HCT116 (cell line): ENCODE data around the gene ABCA8. TPM values are rescaled to one million over a fixed set of nuclear protein-coding genes. Genes with fewer than 3 reads are reported as not detected.

Experiments used
- ATAC-seq: fragments of 200-7000 bp; cut with Tn5 transposase; 2 replicates; pipeline ENCODE4 v1.9.1; 2020; ENCODE audit warnings: mild to moderate bottlenecking, moderate library complexity
- BruUV-seq: library from RNA; stranded (reverse); fragments of 400-500 nt; replicated peaks from 2 replicates; lab custom pipeline; 2021; lab: Mats Ljungman, UMichigan
- CTCF ChIA-PET: fragments of 300-600 bp; sonication (Branson Sonifier 250); formaldehyde crosslinking; loops from one replicate; lab custom pipeline; 2021; ENCODE audit warnings: antibody characterized with exemption; lab: Charles Lee
- POLR2A ChIA-PET: fragments of 300-600, 350-600 bp; sonication (Branson Sonifier 250); formaldehyde crosslinking; loops from one replicate; lab custom pipeline; 2021; ENCODE audit warnings: antibody characterized with exemption; lab: Charles Lee
- RAD21 ChIA-PET, 2 experiments: fragments of 300-600 bp; sonication (Branson Sonifier 250); formaldehyde crosslinking; loops; one replicate each; lab custom pipeline; 2023; ENCODE audit warnings: low total read pairs in 2 of 2; ENCODE audit not compliant: uncharacterized antibody in 2 of 2, unreplicated experiment in 2 of 2, low non-redundant PET in 1 of 2; lab: Charles Lee
- DNase-seq: peaks from one replicate; pipeline ENCODE4 v3.0.0-alpha.2; 2010; ENCODE audit warnings: low read depth, low spot score
- H2AFZ ChIP-seq: fragments of 200-600 bp; shearing (Covaris generic), sonication (generic); 2 replicates; pipeline ENCODE4 v1.6.1; 2017; ENCODE audit warnings: low read depth, mixed run types, mixed read lengths, antibody characterized with exemption, low read length; ENCODE audit not compliant: poor library complexity, severe bottlenecking
- H3K27ac ChIP-seq: 2 replicates; pipeline ENCODE4 v1.5.1; 2012; ENCODE audit warnings: low read depth, low read length
- H3K27me3 ChIP-seq: fragments of 200-600 bp; sonication (generic); 2 replicates; pipeline ENCODE4 v1.6.1; 2016; ENCODE audit warnings: mixed run types, low read length, mixed read lengths; ENCODE audit not compliant: insufficient read depth
- H3K36me3 ChIP-seq, 2 experiments: fragments of 200-500 bp in 1 of 2; fragments of 200-600 bp in 1 of 2; sonication (Bioruptor generic) in 1 of 2; sonication (generic) in 1 of 2; 2 replicates each; pipeline versions ENCODE4 v1.5.1 to v1.6.1; 2014 to 2016; ENCODE audit warnings: low read length in 2 of 2, inconsistent platforms in 1 of 2, mixed read lengths in 1 of 2, mixed run types in 1 of 2; ENCODE audit not compliant: insufficient read depth in 2 of 2, control insufficient read depth in 1 of 2
- H3K4me1 ChIP-seq, 2 experiments: fragments of 200-600 bp in 1 of 2; sonication (generic) in 1 of 2; 2 replicates each; pipeline versions ENCODE4 v1.5.1 to v1.6.1; 2012 to 2017; ENCODE audit warnings: low read length in 2 of 2, inconsistent platforms in 1 of 2, mild to moderate bottlenecking in 1 of 2, mixed read lengths in 1 of 2, mixed run types in 1 of 2, moderate library complexity in 1 of 2; ENCODE audit not compliant: insufficient read depth in 2 of 2, control insufficient read depth in 1 of 2
- H3K4me2 ChIP-seq: fragments of 200-600 bp; sonication (generic); 2 replicates; pipeline ENCODE4 v1.6.1; 2017; ENCODE audit warnings: mixed run types, low read length, mixed read lengths
- H3K4me3 ChIP-seq, 2 experiments: fragments of 200-600 bp in 1 of 2; sonication (generic) in 1 of 2; replicated peaks in 1 of 2; 2 replicates each; pipeline ENCODE4 v1.5.1; 2011 to 2016; ENCODE audit warnings: low read length in 2 of 2, control low read depth in 1 of 2, low read depth in 1 of 2, mild to moderate bottlenecking in 1 of 2, mixed read lengths in 1 of 2, mixed run types in 1 of 2
- H3K79me2 ChIP-seq: fragments of 200-600 bp; sonication (generic); 2 replicates; pipeline ENCODE4 v1.6.1; 2017; ENCODE audit warnings: mild to moderate bottlenecking, mixed run types, low read length, moderate library complexity, mixed read lengths; ENCODE audit not compliant: insufficient read depth
- H3K9ac ChIP-seq: fragments of 200-600 bp; sonication (generic); 2 replicates; pipeline ENCODE4 v1.6.1; 2016; ENCODE audit warnings: low read length, mixed read lengths
- H3K9me2 ChIP-seq: fragments of 200-600 bp; sonication (generic), shearing (Covaris generic); 2 replicates; pipeline ENCODE4 v1.6.1; 2017; ENCODE audit warnings: mixed run types, mild to moderate bottlenecking, moderate library complexity; ENCODE audit not compliant: insufficient read depth
- H3K9me3 ChIP-seq, 2 experiments: fragments of 200-500 bp in 1 of 2; fragments of 200-600 bp in 1 of 2; sonication (Bioruptor generic) in 1 of 2; sonication (generic) in 1 of 2; 2 replicates each; pipeline ENCODE4 v1.6.1; 2014 to 2017; ENCODE audit warnings: low read length in 2 of 2, mixed read lengths in 2 of 2, inconsistent platforms in 1 of 2, low read depth in 1 of 2, mild to moderate bottlenecking in 1 of 2, mixed run types in 1 of 2, moderate library complexity in 1 of 2; ENCODE audit not compliant: control insufficient read depth in 1 of 2, insufficient read depth in 1 of 2
- H4K20me1 ChIP-seq: fragments of 200-600 bp; sonication (generic), shearing (Covaris generic); 2 replicates; pipeline ENCODE4 v1.6.1; 2017; ENCODE audit warnings: mixed run types, mild to moderate bottlenecking, moderate library complexity; ENCODE audit not compliant: insufficient read depth
- ATF3 ChIP-seq: IDR thresholded peaks from 2 replicates; pipeline ENCODE4 v1.6.1; 2012
- CBX3 ChIP-seq: IDR thresholded peaks from 2 replicates; pipeline ENCODE4 v1.6.1; 2012; ENCODE audit warnings: low read depth
- CEBPB ChIP-seq: IDR thresholded peaks from 2 replicates; pipeline ENCODE4 v1.6.1; 2012; ENCODE audit warnings: low read depth
- ELF1 ChIP-seq: IDR thresholded peaks from 2 replicates; pipeline ENCODE4 v1.6.1; 2012; ENCODE audit warnings: low read depth, borderline replicate concordance
- EZH2phosphoT487 ChIP-seq: fragments of 200-600 bp; IDR thresholded peaks from 2 replicates; pipeline ENCODE4 v1.6.1; 2018; ENCODE audit warnings: antibody characterized with exemption, borderline replicate concordance
- JUND ChIP-seq: IDR thresholded peaks from 2 replicates; pipeline ENCODE4 v1.6.1; 2012
- POLR2A ChIP-seq: IDR thresholded peaks from 2 replicates; pipeline ENCODE4 v1.7.0; 2011; ENCODE audit warnings: borderline replicate concordance; ENCODE audit not compliant: insufficient read depth, insufficient read length; ENCODE audit errors: extremely low read depth
- POLR2AphosphoS5 ChIP-seq: IDR thresholded peaks from 2 replicates; pipeline ENCODE4 v1.6.1; 2011; ENCODE audit warnings: mild to moderate bottlenecking, low read depth, low read length, moderate library complexity
- RAD21 ChIP-seq: IDR thresholded peaks from 2 replicates; pipeline ENCODE4 v1.6.1; 2012; ENCODE audit warnings: low read depth, mild to moderate bottlenecking
- SIN3A ChIP-seq: IDR thresholded peaks from 2 replicates; pipeline ENCODE4 v1.6.1; 2012; ENCODE audit warnings: low read depth
- ZNF274 ChIP-seq: fragments of 200-500 bp; sonication (Bioruptor generic); IDR thresholded peaks from 2 replicates; pipeline ENCODE4 v1.6.1; 2014; ENCODE audit warnings: mild to moderate bottlenecking, low read depth, low read length, inconsistent platforms
- intact Hi-C: fragments of 100-400 bp; cut with micrococcal nuclease; formaldehyde crosslinking; loops from 2 replicates; pipeline ENCODE4 v1.10.0; 2022
- total RNA-seq: library from RNA; stranded (reverse); gene quantifications from one replicate; pipeline ENCODE4 v1.2.1, GENCODE V29; 2021; ENCODE audit not compliant: unreplicated experiment
- TF ChIP-seq, protein P1 (sequence below): IDR thresholded peaks from 2 replicates; pipeline ENCODE4 v1.6.1; 2012; ENCODE audit warnings: low read depth
- TF ChIP-seq, protein P2 (sequence below): IDR thresholded peaks from 2 replicates; pipeline ENCODE4 v1.6.1; 2012
- TF ChIP-seq, protein P3 (sequence below), 3 experiments: fragments of 200-600 bp in 1 of 3; sonication (generic) in 1 of 3; IDR thresholded peaks in 2 of 3; conservative IDR thresholded peaks in 1 of 3; 2 replicates each; pipeline ENCODE4 v1.5.1; 2012 to 2017; ENCODE audit warnings: low read depth in 2 of 3, low read length in 2 of 3, antibody characterized with exemption in 1 of 3, borderline replicate concordance in 1 of 3, control low read depth in 1 of 3, mild to moderate bottlenecking in 1 of 3, mixed read lengths in 1 of 3, mixed run types in 1 of 3, moderate library complexity in 1 of 3; ENCODE audit not compliant: insufficient read depth in 1 of 3

Gene ABCA8
- total RNA-seq, 1 experiment from 2014 or later, result 0.44 TPM

GRCh38 chr17:68941761-68942160 is 13.4 kb downstream of the ABCA8 start:
- intact Hi-C loops, result no loop called here
- no peak overlapping the region for H3K4me2 ChIP-seq
- no peak for TF ChIP-seq ZNF274
- TF ChIP-seq CEBPB, result no peak
- TF ChIP-seq POLR2AphosphoS5, result no peak
- no peak for TF ChIP-seq JUND
- TF ChIP-seq, protein P1, sequence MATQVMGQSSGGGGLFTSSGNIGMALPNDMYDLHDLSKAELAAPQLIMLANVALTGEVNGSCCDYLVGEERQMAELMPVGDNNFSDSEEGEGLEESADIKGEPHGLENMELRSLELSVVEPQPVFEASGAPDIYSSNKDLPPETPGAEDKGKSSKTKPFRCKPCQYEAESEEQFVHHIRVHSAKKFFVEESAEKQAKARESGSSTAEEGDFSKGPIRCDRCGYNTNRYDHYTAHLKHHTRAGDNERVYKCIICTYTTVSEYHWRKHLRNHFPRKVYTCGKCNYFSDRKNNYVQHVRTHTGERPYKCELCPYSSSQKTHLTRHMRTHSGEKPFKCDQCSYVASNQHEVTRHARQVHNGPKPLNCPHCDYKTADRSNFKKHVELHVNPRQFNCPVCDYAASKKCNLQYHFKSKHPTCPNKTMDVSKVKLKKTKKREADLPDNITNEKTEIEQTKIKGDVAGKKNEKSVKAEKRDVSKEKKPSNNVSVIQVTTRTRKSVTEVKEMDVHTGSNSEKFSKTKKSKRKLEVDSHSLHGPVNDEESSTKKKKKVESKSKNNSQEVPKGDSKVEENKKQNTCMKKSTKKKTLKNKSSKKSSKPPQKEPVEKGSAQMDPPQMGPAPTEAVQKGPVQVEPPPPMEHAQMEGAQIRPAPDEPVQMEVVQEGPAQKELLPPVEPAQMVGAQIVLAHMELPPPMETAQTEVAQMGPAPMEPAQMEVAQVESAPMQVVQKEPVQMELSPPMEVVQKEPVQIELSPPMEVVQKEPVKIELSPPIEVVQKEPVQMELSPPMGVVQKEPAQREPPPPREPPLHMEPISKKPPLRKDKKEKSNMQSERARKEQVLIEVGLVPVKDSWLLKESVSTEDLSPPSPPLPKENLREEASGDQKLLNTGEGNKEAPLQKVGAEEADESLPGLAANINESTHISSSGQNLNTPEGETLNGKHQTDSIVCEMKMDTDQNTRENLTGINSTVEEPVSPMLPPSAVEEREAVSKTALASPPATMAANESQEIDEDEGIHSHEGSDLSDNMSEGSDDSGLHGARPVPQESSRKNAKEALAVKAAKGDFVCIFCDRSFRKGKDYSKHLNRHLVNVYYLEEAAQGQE, result no peak
- no peak for TF ChIP-seq SIN3A
- TF ChIP-seq EZH2phosphoT487, result no peak
- TF ChIP-seq POLR2A, result no peak
- TF ChIP-seq RAD21, result no peak
- no peak for TF ChIP-seq CBX3
- TF ChIP-seq, protein P2, sequence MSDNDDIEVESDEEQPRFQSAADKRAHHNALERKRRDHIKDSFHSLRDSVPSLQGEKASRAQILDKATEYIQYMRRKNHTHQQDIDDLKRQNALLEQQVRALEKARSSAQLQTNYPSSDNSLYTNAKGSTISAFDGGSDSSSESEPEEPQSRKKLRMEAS, result no peak
- TF ChIP-seq, protein P3, sequence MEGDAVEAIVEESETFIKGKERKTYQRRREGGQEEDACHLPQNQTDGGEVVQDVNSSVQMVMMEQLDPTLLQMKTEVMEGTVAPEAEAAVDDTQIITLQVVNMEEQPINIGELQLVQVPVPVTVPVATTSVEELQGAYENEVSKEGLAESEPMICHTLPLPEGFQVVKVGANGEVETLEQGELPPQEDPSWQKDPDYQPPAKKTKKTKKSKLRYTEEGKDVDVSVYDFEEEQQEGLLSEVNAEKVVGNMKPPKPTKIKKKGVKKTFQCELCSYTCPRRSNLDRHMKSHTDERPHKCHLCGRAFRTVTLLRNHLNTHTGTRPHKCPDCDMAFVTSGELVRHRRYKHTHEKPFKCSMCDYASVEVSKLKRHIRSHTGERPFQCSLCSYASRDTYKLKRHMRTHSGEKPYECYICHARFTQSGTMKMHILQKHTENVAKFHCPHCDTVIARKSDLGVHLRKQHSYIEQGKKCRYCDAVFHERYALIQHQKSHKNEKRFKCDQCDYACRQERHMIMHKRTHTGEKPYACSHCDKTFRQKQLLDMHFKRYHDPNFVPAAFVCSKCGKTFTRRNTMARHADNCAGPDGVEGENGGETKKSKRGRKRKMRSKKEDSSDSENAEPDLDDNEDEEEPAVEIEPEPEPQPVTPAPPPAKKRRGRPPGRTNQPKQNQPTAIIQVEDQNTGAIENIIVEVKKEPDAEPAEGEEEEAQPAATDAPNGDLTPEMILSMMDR (IDR thresholded peaks at IDR 0.05 in 2 of 3, conservative IDR thresholded peaks at IDR 0.05 in 1 of 3; ENCODE audit: borderline replicate concordance in 1 of 3, insufficient read depth in 1 of 3, low read depth in 2 of 3, low read length in 2 of 3), result no peak
- TF ChIP-seq ELF1, result no peak
- TF ChIP-seq ATF3, result no peak
- no peak overlapping the region for H3K4me3 ChIP-seq
- no peaks in the 10 kb centered on the region for H3K9me3 ChIP-seq
- ChIA-PET CTCF (interaction anchor here (1.1 kb wide), 2 partner anchors 35 kb away, joined by 3 to 4 read pairs; no protein-coding TSS in a partner anchor), RAD21 (no interaction called here), POLR2A (no interaction called here)
- H3K36me3 ChIP-seq, result no peaks in the 10 kb centered on the region
- no peak overlapping the region for H3K27ac ChIP-seq
- H4K20me1 ChIP-seq, result no peaks in the 10 kb centered on the region
- BruUV-seq, result no TSS peak
- no peaks in the 10 kb centered on the region for H3K27me3 ChIP-seq
- H3K9me2 ChIP-seq, result no peaks in the 10 kb centered on the region
- H3K9ac ChIP-seq, result no peak overlapping the region
- no peak for ATAC-seq
- no peaks in the 10 kb centered on the region for H3K4me1 ChIP-seq
- no peak for DNase-seq
- H3K79me2 ChIP-seq, result no peaks in the 10 kb centered on the region
- no peak overlapping the region for H2AFZ ChIP-seq
